Body of pancreas (tissue), 4 donors: ENCODE data around the gene PRAMEF5.
"Not testable (repeated sequence)": the region's sequence is repeated elsewhere in the genome, so short reads cannot be mapped to it uniquely, and the experiment has no call there.

Source experiments
- POLR2A ChIP-seq, 3 donors: fragments of 450-650 bp; IDR thresholded peaks; one replicate each; pipeline ENCODE4 v1.6.1; 2016; ENCODE audit warnings: antibody characterized with exemption in 3 of 3, mild to moderate bottlenecking in 2 of 3
- TF ChIP-seq, protein P1 (sequence below), 7 experiments: fragments of 450-650 bp in 4 of 7; fragments of 200-600 bp in 3 of 7; sonication (generic) in 3 of 7; IDR thresholded peaks; one replicate each; pipeline ENCODE4 v1.5.1; 2016 to 2019; ENCODE audit warnings: antibody characterized with exemption in 7 of 7

DNA sequence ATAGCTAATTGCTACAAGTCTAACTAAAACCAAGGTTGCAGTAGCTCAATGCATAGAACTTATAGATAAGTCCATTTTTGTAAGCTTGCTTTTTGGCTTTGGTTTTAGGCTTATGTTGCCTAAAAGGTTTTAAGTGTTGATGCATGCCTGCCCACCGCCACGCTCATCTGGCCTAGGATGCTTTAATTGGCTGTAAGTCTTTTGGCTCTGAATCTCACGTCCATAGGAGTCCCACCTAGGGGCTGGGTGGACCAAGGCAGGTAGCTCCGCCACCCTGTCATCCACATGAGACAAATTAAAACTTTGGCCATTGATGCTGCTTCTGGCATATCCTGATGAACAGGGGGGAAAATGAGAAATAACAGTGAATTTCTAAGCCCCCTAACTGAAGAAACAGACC is 16.4 kb upstream of the PRAMEF5 start:
- TF ChIP-seq, protein P1, sequence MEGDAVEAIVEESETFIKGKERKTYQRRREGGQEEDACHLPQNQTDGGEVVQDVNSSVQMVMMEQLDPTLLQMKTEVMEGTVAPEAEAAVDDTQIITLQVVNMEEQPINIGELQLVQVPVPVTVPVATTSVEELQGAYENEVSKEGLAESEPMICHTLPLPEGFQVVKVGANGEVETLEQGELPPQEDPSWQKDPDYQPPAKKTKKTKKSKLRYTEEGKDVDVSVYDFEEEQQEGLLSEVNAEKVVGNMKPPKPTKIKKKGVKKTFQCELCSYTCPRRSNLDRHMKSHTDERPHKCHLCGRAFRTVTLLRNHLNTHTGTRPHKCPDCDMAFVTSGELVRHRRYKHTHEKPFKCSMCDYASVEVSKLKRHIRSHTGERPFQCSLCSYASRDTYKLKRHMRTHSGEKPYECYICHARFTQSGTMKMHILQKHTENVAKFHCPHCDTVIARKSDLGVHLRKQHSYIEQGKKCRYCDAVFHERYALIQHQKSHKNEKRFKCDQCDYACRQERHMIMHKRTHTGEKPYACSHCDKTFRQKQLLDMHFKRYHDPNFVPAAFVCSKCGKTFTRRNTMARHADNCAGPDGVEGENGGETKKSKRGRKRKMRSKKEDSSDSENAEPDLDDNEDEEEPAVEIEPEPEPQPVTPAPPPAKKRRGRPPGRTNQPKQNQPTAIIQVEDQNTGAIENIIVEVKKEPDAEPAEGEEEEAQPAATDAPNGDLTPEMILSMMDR (IDR thresholded peaks at IDR 0.05) = not testable (repeated sequence)
- TF ChIP-seq POLR2A (IDR thresholded peaks at IDR 0.05) = not testable (repeated sequence)
